H1 (cell line): Measurements from ENCODE around the gene VSX1. TPM values are rescaled to one million over a fixed set of nuclear protein-coding genes. Genes with fewer than 3 reads are reported as not detected.

Source experiments
- CTCF ChIA-PET: fragments of 300-600 bp; sonication (Branson Sonifier 250); formaldehyde crosslinking; loops from one replicate; lab custom pipeline; 2021; ENCODE audit not compliant: partially characterized antibody; lab: Charles Lee
- POLR2A ChIA-PET: fragments of 300-600 bp; sonication (Branson Sonifier 250); formaldehyde crosslinking; loops from one replicate; lab custom pipeline; 2021; ENCODE audit warnings: inconsistent platforms; ENCODE audit not compliant: partially characterized antibody; lab: Charles Lee
- DNase-seq, 2 experiments: peaks; one replicate each; pipeline versions ENCODE4 v3.0.0 to v3.0.0-alpha.2; 2010 to 2022; ENCODE audit warnings: low spot score in 2 of 2, low read depth in 1 of 2, mixed read lengths in 1 of 2
- FAIRE-seq: peaks from 2 replicates; lab custom pipeline; 2011; peaks lifted over from hg19 to GRCh38; lab: Jason Lieb, UNC
- H2AFZ ChIP-seq: 2 replicates; pipeline ENCODE4 v1.8.1; 2012; ENCODE audit warnings: low read length, inconsistent platforms
- H2AK5ac ChIP-seq: 2 replicates; pipeline ENCODE4 v1.6.1; 2013; ENCODE audit warnings: low read depth, low read length
- H2BK120ac ChIP-seq: replicated peaks from 2 replicates; pipeline ENCODE3; 2013; ENCODE audit warnings: low read depth, low read length, inconsistent platforms
- H2BK12ac ChIP-seq: 2 replicates; pipeline ENCODE4 v1.6.1; 2013; ENCODE audit warnings: low read depth, low read length
- H2BK15ac ChIP-seq: 2 replicates; pipeline ENCODE4 v1.6.1; 2013; ENCODE audit warnings: low read length
- H2BK20ac ChIP-seq: 2 replicates; pipeline ENCODE4 v1.6.1; 2013; ENCODE audit warnings: low read length
- H2BK5ac ChIP-seq: 2 replicates; pipeline ENCODE4 v1.6.1; 2013; ENCODE audit warnings: low read depth, low read length
- H3K14ac ChIP-seq: 2 replicates; pipeline ENCODE4 v1.6.1; 2013; ENCODE audit warnings: inconsistent platforms; ENCODE audit not compliant: insufficient read length
- H3K18ac ChIP-seq: 2 replicates; pipeline ENCODE4 v1.6.1; 2013; ENCODE audit warnings: low read length; ENCODE audit errors: extremely low read depth
- H3K23ac ChIP-seq: 2 replicates; pipeline ENCODE4 v1.6.1; 2013; ENCODE audit warnings: inconsistent platforms; ENCODE audit not compliant: insufficient read length
- H3K23me2 ChIP-seq: 2 replicates; pipeline ENCODE4 v1.6.1; 2013; ENCODE audit warnings: low read depth, low read length
- H3K27ac ChIP-seq: 2 replicates; pipeline ENCODE4 v1.6.1; 2011; ENCODE audit warnings: low read depth, low read length, inconsistent platforms
- H3K27me3 ChIP-seq, 4 experiments: replicated peaks in 1 of 4; 1 replicate in 1 of 4; 2 replicates in 3 of 4; pipeline versions ENCODE4 v1.6.1 to v1.8.1; 2011 to 2013; ENCODE audit warnings: low read length in 3 of 4, mild to moderate bottlenecking in 3 of 4, inconsistent platforms in 2 of 4, mixed read lengths in 2 of 4, moderate library complexity in 1 of 4; ENCODE audit not compliant: control insufficient read depth in 3 of 4, insufficient read depth in 3 of 4; ENCODE audit errors: extremely low read depth in 1 of 4
- H3K36me3 ChIP-seq, 4 experiments: 2 replicates each; pipeline versions ENCODE4 v1.6.1 to v1.8.1; 2011 to 2013; ENCODE audit warnings: mild to moderate bottlenecking in 4 of 4, low read length in 3 of 4, moderate library complexity in 2 of 4, control low read depth in 1 of 4, inconsistent platforms in 1 of 4; ENCODE audit not compliant: insufficient read depth in 4 of 4, control insufficient read depth in 2 of 4
- H3K4ac ChIP-seq: replicated peaks from 2 replicates; pipeline ENCODE3; 2013; ENCODE audit warnings: low read length, low read depth, mixed read lengths, inconsistent platforms; ENCODE audit not compliant: insufficient read length
- H3K4me1 ChIP-seq, 4 experiments: replicated peaks in 1 of 4; 1 replicate in 1 of 4; 2 replicates in 3 of 4; pipeline versions ENCODE4 v1.6.1 to v1.8.1; 2011 to 2013; ENCODE audit warnings: low read length in 3 of 4, inconsistent platforms in 2 of 4, mixed read lengths in 1 of 4; ENCODE audit not compliant: insufficient read depth in 4 of 4, control insufficient read depth in 3 of 4
- H3K4me2 ChIP-seq, 2 experiments: 2 replicates each; pipeline versions ENCODE4 v1.6.1 to v1.8.1; 2011 to 2013; ENCODE audit warnings: low read depth in 2 of 2, low read length in 2 of 2, control low read depth in 1 of 2, inconsistent platforms in 1 of 2, mild to moderate bottlenecking in 1 of 2; ENCODE audit not compliant: insufficient read depth in 1 of 2
- H3K4me3 ChIP-seq, 4 experiments: fragments of 200-600, 300-600 bp in 1 of 4; sonication (generic), shearing (Covaris generic), sonication (Bioruptor Twin) in 1 of 4; 2 replicates each; pipeline versions ENCODE4 v1.5.1 to v1.8.1; 2011 to 2016; ENCODE audit warnings: low read length in 4 of 4, low read depth in 3 of 4, control low read depth in 2 of 4, inconsistent platforms in 2 of 4, mild to moderate bottlenecking in 2 of 4, mixed read lengths in 1 of 4, moderate library complexity in 1 of 4; ENCODE audit not compliant: insufficient read depth in 2 of 4; ENCODE audit errors: extremely low read depth in 1 of 4
- H3K56ac ChIP-seq: replicated peaks from 2 replicates; pipeline ENCODE3; 2013; ENCODE audit warnings: low read depth, mild to moderate bottlenecking, mixed read lengths, low read length, inconsistent platforms; ENCODE audit not compliant: insufficient read length
- H3K79me1 ChIP-seq: 2 replicates; pipeline ENCODE4 v1.6.1; 2013; ENCODE audit warnings: low read depth, low read length, control low read depth
- H3K79me2 ChIP-seq, 2 experiments: 2 replicates each; pipeline versions ENCODE4 v1.6.1 to v1.8.1; 2012 to 2013; ENCODE audit warnings: low read length in 2 of 2, mild to moderate bottlenecking in 2 of 2, inconsistent platforms in 1 of 2; ENCODE audit not compliant: insufficient read depth in 2 of 2, control insufficient read depth in 1 of 2
- H3K9ac ChIP-seq, 4 experiments: replicated peaks in 1 of 4; 1 replicate in 1 of 4; 2 replicates in 3 of 4; pipeline versions ENCODE4 v1.6.1 to v1.8.1; 2011 to 2013; ENCODE audit warnings: low read depth in 3 of 4, low read length in 3 of 4, control low read depth in 2 of 4, mild to moderate bottlenecking in 2 of 4, moderate library complexity in 2 of 4, inconsistent platforms in 1 of 4; ENCODE audit errors: extremely low read depth in 1 of 4
- H3K9me3 ChIP-seq, 2 experiments: 2 replicates each; pipeline versions ENCODE4 v1.6.1 to v1.8.1; 2012 to 2013; ENCODE audit warnings: mild to moderate bottlenecking in 2 of 2, moderate library complexity in 2 of 2, control low read depth in 1 of 2, inconsistent platforms in 1 of 2, low read depth in 1 of 2, low read length in 1 of 2, mixed read lengths in 1 of 2; ENCODE audit not compliant: insufficient read depth in 2 of 2
- H4K20me1 ChIP-seq, 2 experiments: replicated peaks in 1 of 2; 2 replicates each; pipeline versions ENCODE3 to v1.8.1; 2011 to 2013; ENCODE audit warnings: inconsistent platforms in 2 of 2, low read length in 2 of 2, mild to moderate bottlenecking in 1 of 2; ENCODE audit not compliant: insufficient read depth in 2 of 2, control insufficient read depth in 1 of 2
- H4K5ac ChIP-seq: 2 replicates; pipeline ENCODE4 v1.6.1; 2013; ENCODE audit warnings: low read length, low read depth, mixed read lengths, inconsistent platforms; ENCODE audit not compliant: insufficient read length
- H4K8ac ChIP-seq: 2 replicates; pipeline ENCODE4 v1.8.0; 2013; ENCODE audit warnings: mild to moderate bottlenecking, moderate library complexity, low read length, inconsistent platforms; ENCODE audit not compliant: insufficient read depth; ENCODE audit errors: extremely low read depth
- H4K91ac ChIP-seq: replicated peaks from 2 replicates; pipeline ENCODE3; 2013; ENCODE audit warnings: low read length, mixed read lengths, inconsistent platforms; ENCODE audit not compliant: insufficient read length
- ASH2L ChIP-seq: fragments of 200-600, 300-600 bp; sonication (generic); IDR thresholded peaks from one replicate; pipeline ENCODE4 v1.7.1; 2017; ENCODE audit warnings: low read length
- BCL11A ChIP-seq, 2 experiments: IDR thresholded peaks; one replicate each; pipeline ENCODE4 v1.6.1; 2011; ENCODE audit warnings: low read depth in 2 of 2, low read length in 2 of 2, mild to moderate bottlenecking in 2 of 2
- CEBPB ChIP-seq: IDR thresholded peaks from 2 replicates; pipeline ENCODE4 v1.6.1; 2012; ENCODE audit warnings: low read depth, low read length
- CTBP2 ChIP-seq: IDR thresholded peaks from 2 replicates; pipeline ENCODE4 v1.7.0; 2011; ENCODE audit warnings: borderline replicate concordance, mild to moderate bottlenecking, moderate library complexity, mixed read lengths, low read length; ENCODE audit not compliant: insufficient read depth, insufficient read length
- EZH2 ChIP-seq: fragments of 200-600 bp; sonication (generic); IDR thresholded peaks from 2 replicates; pipeline ENCODE4 v1.7.1; 2012; ENCODE audit warnings: low read depth, mild to moderate bottlenecking, moderate library complexity, low read length, inconsistent platforms; ENCODE audit not compliant: severe bottlenecking
- JUND ChIP-seq: IDR thresholded peaks from 2 replicates; pipeline ENCODE4 v1.6.1; 2011; ENCODE audit warnings: mild to moderate bottlenecking, improper control_type of control experiment, low read length
- POU5F1 ChIP-seq: IDR thresholded peaks from 2 replicates; pipeline ENCODE4 v1.6.1; 2011; ENCODE audit warnings: low read depth, mild to moderate bottlenecking, low read length, moderate library complexity
- SRF ChIP-seq: IDR thresholded peaks from 2 replicates; pipeline ENCODE4 v1.6.1; 2011; ENCODE audit warnings: mild to moderate bottlenecking, low read depth, low read length, moderate library complexity
- SUZ12 ChIP-seq: fragments of 200-600 bp; sonication (generic); IDR thresholded peaks from 2 replicates; pipeline ENCODE4 v1.6.1; 2012; ENCODE audit warnings: mild to moderate bottlenecking, inconsistent platforms, low read length, moderate library complexity, mixed read lengths
- TEAD4 ChIP-seq: IDR thresholded peaks from 2 replicates; pipeline ENCODE4 v1.6.1; 2012; ENCODE audit warnings: low read depth, low read length, inconsistent platforms, mixed read lengths
- WGBS, 2 experiments: shearing (Covaris generic) in 1 of 2; methylation state at CpG; one replicate each; pipeline versions ENCODE4 v1.1.6 to v1.1.7; 2013 to 2015; ENCODE audit warnings: low lambda C conversion rate in 2 of 2, mixed read lengths in 2 of 2, inconsistent platforms in 1 of 2, low coverage in 1 of 2, missing lambda C conversion rate in 1 of 2; ENCODE audit not compliant: insufficient replicate concordance in 2 of 2, insufficient coverage in 1 of 2, insufficient read length in 1 of 2; ENCODE audit errors: extremely low coverage in 1 of 2, missing lambda C conversion rate in 1 of 2; 5-methylcytosine and 5-hydroxymethylcytosine counted together
- polyA plus RNA-seq, 7 experiments: library from polyadenylated mRNA; depleted of rRNA in 3 of 7; stranded (reverse) in 5 of 7; unstranded in 2 of 7; fragments of >200 nt in 5 of 7; fragments of 200-250 nt in 2 of 7; gene quantifications; 1 replicate in 5 of 7; 2 replicates in 1 of 7; 4 replicates in 1 of 7; pipeline versions ENCODE4 v1.2.1 to v1.2.3, GENCODE V29; 2011 to 2013; ENCODE audit warnings: missing spikeins in 2 of 7, mixed read lengths in 2 of 7
- total RNA-seq: library from RNA; stranded (reverse); fragmentation: NEBNext Ultra II Directional; extraction: Animal tissue kit (Norgen Biotek cat#: 25700); gene quantifications from 2 replicates; pipeline ENCODE4 v1.2.1, GENCODE V29; 2021

VSX1 gene
- total and polyA plus RNA-seq, 2 of the 8 experiments (the other 6 are each of a cell fraction or from before 2014, with no cell fraction given), result 0.14 TPM; not detected in 1

DNA sequence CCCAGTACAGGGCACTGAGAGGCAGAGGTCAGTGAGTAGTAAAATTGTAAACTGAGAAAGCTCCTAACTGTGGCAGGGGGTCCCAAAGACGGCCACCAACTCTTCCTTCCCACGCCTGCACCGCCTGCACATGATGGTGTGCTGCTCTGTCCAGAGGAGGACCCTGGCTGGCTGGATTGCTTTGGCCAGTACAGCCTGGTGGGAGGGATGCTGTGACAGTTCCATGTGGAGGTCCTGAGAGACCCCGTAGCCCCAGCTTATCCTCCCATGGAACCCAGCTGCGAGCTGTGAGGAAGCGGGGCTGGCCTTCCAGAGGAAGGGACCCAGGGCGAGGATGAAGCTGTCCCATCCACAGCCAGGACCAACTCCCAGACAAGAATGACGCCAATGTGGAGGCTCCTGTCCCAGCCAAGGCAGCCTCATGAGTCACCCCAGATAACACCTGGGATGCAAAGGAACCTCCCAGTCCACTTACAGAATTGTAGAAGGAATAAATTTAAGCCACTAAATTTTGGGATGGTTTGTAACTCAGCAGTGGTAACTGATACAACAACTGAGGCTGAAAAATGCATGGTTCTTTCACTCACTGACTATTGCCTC is 22.0 kb downstream of the VSX1 start:
- POLR2A ChIA-PET, result no interaction called here
- CTCF ChIA-PET, result interaction anchor here (1.0 to 9.1 kb wide), 8 partner anchors 18 to 186 kb away, joined by 3 to 121 read pairs (median 6); no protein-coding TSS in a partner anchor
- Histone ChIP-seq H2BK120ac (no peak overlapping the region), H3K4me3 (no peak overlapping the region), H3K79me2 (no peaks in the 10 kb centered on the region), H3K27ac (no peak overlapping the region), H2AK5ac (no peak overlapping the region), H3K9me3 (no peaks in the 10 kb centered on the region; a peak in 1 of 4 replicates), H4K20me1 (no peaks in the 10 kb centered on the region), H2BK15ac (no peak overlapping the region), H3K9ac (no peak overlapping the region), H3K56ac (no peak overlapping the region), H4K8ac (no peak overlapping the region), H3K23ac (no peak overlapping the region), H3K4me1 (peaks cover 0 to 12% (median 4%) of the 10 kb centered on the region in 4 experiments; a peak in 5 of 7 replicates), H2BK5ac (no peak overlapping the region), H2BK20ac (no peak overlapping the region), H3K4me2 (no peak overlapping the region; a peak in 1 of 4 replicates), H3K23me2 (peaks cover 13% of the 10 kb centered on the region; the same call in 1 of the 2 replicates), H3K27me3 (peaks cover 21 to 71% (median 60%) of the 10 kb centered on the region in 4 experiments), H2AFZ (no peak overlapping the region), H3K14ac (no peak overlapping the region), H3K4ac (no peak overlapping the region), H4K5ac (no peak overlapping the region), H3K79me1 (no peaks in the 10 kb centered on the region), H3K36me3 (no peaks in the 10 kb centered on the region), H3K18ac (no peak overlapping the region), H2BK12ac (no peak overlapping the region), H4K91ac (no peak overlapping the region)
- DNase-seq (no peak), FAIRE-seq (no peak)
- WGBS, 2 experiments, result 90% methylated on average over 7 of the region's 8 CpGs; no CpG with 5 or more reads in 1 of the 2 experiments
- no peak for TF ChIP-seq ASH2L
- no peak for TF ChIP-seq SUZ12
- no peak for TF ChIP-seq SRF
- TF ChIP-seq CTBP2, result no peak
- no peak for TF ChIP-seq EZH2
- no peak for TF ChIP-seq JUND
- no peak for TF ChIP-seq CEBPB
- no peak for TF ChIP-seq BCL11A (IDR thresholded peaks at IDR 0.05; ENCODE audit: low read depth in 2 of 2, low read length in 2 of 2)
- no peak for TF ChIP-seq POU5F1
- no peak for TF ChIP-seq TEAD4
